HuH-7.5 (cell line): ENCODE results near the gene LARGE1.
"Not testable (repeated sequence)": the region's sequence is repeated elsewhere in the genome, so short reads cannot be mapped to it uniquely, and the experiment has no call there.

Source experiments
- DNase-seq: peaks from one replicate; pipeline ENCODE4 v3.0.0; 2011; ENCODE audit warnings: low spot score

Gene LARGE1

DNA sequence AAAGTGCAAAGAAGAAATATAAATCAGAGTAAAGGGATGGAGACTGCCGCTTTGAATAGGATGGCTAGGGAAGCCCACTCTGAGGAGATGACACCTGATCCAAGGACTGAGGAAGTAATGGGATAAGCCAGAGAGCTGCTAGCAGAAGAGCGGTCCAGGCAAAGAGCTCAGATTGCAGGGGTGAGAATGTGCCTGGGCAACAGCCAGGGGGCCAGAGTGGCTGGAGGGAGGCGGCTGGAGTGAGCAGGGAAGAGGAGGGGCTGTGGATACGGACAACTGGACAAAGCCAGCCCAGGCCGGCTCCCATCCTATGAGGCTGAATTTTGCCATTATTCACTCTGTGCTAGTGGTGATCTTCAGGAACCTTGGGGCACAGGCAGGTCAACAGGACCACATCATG lies 501.8 kb downstream of the LARGE1 start:
- DNase-seq: no peak

- DNase-seq: no peak
These were observed 504.9 kb downstream of the LARGE1 start for GRCh38 chr22:33415401-33415800.

- DNase-seq: no peak
These were observed 511.2 kb downstream of the LARGE1 start for GRCh38 chr22:33409079-33409478.

DNA sequence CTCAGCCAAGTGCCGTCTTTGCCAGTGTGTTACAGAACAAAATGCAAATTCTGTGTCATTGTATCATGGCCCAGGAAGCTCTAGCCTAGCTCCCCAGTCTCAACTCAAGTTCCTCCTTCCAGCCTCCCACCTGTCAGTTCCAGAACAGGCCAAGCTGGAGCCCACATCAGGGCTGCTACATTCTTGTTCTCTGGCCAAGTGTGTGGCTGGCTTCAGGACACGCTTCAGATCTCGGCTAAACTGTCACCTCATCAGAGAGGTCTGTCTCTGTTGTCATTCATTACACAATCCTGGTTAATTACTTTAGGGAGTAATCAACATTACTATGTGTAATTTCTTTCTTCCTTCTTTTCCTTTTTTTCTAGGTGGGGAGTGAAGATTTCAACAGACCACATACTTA lies 515.1 kb downstream of the LARGE1 start:
- DNase-seq: no peak

DNA sequence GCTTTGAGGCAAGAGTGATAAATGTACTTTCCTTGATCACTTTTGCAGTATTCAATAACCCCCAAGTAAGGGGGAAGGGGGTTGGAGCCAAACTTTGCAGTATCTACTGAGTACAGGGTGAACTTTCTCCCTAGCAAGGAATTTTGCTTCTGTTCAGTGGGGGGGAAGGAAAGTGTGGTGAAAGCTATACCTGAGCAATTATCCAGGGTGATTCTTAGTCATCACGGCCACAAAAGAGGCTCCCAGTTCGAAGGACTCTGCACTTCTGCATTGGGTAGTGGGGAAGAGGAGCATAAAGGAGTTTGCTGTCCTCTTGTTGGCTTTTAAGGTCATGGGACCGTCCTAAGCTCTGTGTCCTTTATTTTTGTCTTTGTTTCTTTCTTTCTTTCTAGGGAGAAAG lies 515.6 kb downstream of the LARGE1 start:
- no peak for DNase-seq

DNA sequence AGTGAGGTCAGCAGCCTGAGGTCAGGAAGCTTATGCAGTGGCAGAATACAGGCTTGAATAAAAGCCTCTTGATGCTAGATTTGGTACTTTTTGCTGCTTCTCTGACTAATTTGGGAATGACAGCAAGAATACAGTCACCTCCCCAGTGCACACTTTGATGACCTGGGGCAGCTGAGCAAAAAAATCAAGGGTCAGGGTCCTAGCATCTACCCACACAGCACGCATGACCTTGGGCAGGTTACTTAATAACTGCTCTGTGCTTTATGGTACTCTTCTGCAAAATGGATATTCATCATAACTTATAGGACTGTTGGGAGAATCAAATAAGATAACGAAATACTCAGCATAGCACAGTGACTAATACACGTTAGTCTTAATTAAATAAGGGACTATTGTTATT lies 518.0 kb downstream of the LARGE1 start:
- DNase-seq: no peak

GRCh38 chr22:33401291-33401690 lies 519.0 kb downstream of the LARGE1 start:
- DNase-seq: no peak

- no peak for DNase-seq
These were observed 519.4 kb downstream of the LARGE1 start for GRCh38 chr22:33400891-33401290.

DNA sequence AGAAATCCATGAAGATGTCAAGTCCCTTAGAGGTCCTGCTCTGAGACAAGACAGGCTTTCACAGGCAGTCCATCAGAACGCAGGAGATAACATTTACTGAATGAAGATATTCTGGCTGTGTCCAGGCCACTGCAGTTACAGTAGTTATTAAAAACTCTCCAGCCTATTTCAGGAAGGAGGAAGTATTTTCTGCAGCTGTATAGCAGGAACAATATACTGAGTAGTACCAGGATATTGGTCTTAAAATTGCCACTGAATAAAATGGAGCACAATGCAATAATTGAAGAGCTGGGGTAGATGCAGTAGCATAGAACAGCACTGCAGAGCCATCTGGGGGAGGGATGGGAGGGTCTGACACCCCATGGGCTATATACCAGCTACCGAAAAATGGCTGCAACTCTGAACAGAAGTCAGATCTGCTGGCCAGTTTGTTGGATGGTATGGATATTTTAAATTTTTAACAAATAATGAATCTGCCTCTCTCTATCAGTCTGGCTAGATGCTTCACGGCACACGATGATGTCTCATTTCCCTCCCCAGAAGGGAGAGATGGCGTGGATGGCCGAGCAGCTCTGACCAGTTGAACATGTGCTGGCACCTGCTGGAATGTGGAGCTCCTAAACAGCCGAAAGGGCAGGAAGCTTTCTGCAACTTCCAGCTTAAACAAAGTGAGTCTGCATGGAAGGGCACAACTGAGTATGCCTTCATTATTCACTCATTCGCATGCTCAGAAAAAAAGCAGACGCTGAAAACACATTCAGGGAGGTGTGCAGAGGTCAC lies 520.0 kb downstream of the LARGE1 start:
- DNase-seq: no peak

DNA sequence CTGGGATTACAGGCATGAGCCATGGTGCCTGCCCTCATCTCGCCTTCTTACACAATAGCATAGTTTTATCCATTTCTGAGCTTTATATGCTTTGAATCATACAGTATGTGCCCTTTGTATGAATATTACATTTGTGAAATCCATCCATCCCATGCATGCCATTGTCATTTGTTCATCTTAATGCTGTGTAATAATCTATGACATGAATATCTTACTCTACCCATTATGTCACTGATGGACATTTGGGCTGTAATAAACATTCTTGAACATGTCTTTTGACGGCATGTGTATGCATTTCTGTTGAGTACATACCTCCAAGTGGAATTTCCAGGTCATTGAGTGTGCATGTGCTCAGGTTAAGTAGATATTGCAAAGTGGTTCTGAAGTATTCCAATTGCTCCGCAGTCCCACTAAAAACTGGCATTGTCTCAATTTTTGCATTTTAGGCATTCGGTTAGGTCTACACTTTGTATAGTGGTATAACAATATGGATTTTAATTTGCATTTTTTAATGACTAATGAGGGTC lies 522.8 kb downstream of the LARGE1 start:
- DNase-seq: no peak

DNA sequence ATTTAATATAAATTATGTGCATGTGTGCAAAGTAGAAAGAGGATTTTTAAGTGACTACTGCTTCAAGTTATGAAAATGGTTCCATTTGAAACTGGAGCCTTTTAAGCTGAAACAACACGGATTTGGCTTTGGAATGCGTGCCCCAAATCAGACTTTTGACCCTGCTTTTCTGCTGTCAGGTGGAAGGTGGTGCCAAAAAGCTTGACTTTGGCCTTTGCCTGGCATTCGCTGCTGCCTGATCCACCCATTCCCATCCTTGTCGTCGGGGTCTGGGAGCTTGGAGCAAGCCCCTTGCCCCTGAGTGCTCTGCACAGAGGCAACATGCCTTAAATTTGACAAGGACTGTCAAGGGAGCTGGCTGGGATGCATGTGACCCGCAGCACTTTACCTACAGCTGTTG lies 526.8 kb downstream of the LARGE1 start:
- no peak for DNase-seq

DNA sequence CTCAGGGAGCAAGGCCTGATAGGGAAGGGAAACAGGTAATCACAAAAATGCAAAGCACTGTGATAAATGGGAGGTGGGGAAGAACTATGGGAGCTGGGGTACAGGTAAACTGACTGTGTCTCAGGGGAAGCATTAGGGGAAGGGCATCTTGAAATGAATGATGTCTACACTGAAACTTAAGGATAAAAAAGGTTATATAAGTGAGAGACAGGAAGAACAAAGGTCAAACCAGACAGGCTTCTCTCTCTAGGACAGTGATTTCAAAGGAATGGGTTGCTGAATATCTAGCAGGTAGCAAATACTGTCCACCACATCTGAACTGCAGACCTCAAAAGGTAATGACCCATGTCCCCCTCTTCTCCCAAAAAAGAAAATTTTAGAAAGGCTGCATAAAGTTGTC lies 529.0 kb downstream of the LARGE1 start:
- DNase-seq: no peak

DNA sequence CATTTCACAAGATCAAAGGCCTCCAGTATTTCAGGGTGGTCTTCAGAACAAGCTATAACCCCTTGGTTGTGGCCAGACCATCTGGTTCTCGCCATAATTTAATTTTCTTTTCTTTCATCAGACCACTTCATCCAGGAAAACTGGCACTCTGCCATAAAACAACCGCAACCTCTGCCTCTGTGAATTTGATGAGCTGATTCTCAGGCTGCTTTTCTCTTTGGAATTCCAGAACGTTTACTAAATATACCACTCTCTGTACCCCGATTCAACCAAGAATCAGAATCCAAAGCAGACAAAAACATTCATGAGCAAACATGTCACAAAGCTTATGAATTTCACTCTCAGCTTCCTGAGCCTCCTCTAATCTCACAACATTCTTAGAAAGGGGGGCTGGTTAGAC lies 530.3 kb downstream of the LARGE1 start:
- no peak for DNase-seq

- no peak for DNase-seq
These were observed 534.0 kb downstream of the LARGE1 start for GRCh38 chr22:33386270-33386669.

DNA sequence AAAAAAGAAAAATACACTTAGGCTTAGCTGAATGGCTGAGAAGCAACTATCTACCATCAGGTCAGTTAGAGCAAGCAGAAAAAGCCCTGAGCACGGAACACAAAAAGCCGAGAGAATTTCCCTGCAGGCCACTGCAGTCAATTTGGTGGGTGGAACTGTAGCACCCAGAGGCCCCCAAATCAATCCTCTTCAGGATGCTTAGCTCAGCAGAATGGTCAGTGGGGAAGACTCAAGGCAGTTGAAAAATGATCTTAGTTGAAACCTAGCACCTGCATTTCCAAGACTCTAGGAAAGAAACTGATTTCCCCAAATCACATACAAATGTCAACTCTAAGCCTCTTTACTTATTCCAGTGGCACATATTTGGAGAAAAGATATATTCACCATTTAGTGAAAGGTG lies 534.7 kb downstream of the LARGE1 start:
- DNase-seq: no peak

- no peak for DNase-seq
These were observed 537.8 kb downstream of the LARGE1 start for GRCh38 chr22:33382436-33382835.

DNA sequence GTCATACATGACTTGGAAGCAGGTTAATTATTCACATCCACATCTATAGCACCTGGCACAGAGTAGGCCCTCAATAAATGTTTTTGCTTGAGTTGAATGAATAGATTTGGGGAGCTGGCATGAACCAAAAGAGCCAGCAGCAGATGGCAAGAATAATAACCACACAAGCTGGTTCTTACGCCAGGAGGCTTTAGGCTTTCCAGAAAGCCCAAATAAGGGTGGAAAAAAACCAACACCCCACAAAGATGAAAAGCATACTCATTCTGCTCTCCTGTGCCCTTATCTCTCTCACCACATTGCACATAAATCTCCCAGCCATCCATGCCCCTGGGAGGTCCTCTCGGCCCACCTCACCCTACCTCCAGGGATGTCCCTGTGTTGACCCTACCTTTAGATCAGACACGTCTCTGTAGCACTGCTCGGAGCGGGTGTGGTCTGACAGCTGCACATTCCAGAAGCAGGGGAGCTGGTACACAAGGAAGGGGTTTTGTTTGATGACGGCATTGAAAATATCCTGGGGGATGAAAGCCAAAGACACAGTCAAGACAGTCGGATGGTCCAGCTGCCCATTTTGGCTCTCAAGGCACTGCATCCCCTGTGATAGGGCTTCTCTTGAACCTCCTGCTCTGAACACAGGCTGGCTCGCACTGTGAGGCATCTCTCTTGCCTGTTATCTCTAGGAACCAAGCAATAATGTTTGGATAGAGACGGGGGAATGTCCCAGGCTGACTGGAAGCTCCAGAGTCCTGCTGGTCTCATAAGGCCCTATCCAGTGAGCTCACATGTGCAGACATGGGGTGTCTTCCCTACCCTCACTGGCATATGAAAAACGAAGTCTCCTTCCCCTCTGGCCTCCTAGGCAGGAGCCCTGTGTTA lies 538.5 kb downstream of the LARGE1 start:
- no peak for DNase-seq

GRCh38 chr22:33380789-33381530 lies 539.3 kb downstream of the LARGE1 start:
- no peak for DNase-seq

GRCh38 chr22:33379836-33380235 lies 540.4 kb downstream of the LARGE1 start:
- DNase-seq: no peak

DNA sequence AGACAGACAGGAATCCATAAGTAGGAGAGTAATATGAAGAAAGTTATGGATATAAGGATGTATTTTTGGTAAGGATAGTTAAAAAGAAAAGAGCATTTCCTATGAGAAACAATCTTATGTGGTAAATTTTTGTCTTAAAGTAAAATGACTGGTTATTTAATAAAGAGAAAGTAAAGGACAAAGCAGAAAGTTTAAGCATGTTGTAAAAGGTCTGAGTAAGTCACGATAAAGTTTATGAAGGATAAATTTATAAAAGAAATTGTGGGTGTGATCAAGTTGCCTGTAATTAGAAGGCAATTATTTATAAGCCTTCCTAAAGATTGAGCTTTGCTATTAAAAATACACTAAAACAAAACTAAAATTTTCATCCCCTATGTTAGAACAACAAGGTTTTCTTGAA lies 547.4 kb downstream of the LARGE1 start:
- DNase-seq: no peak

- not testable (repeated sequence) for DNase-seq
These were observed 557.0 kb downstream of the LARGE1 start for GRCh38 chr22:33363256-33363655.

DNA sequence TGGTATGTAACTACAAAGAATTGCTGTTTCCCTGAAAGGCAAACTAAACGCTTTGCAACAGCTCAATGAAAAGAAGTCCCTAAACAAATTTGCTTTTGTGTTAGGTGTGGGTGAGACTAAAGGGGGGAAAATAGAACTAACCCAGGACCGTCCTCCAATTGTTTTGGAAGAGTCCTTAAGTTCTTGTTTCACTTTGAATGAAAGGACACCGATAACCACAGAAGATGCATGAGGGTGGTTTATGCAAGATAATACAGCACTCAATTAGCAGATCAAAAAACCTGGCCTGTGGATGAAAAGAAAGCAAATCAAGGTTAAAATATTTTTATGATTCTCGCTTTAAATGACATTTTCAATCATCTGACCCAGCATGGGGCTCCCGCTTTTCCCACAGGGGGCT lies 557.6 kb downstream of the LARGE1 start:
- DNase-seq: no peak
